ENCODE measurements around the gene NOS2. TPM values are rescaled to one million over a fixed set of nuclear protein-coding genes. Genes with fewer than 3 reads are reported as not detected.
A peak's percentile ranks its signal among the peaks of the same experiment; 100 is the strongest.
"Not testable (repeated sequence)": the region's sequence is repeated elsewhere in the genome, so short reads cannot be mapped to it uniquely, and the experiment has no call there.

NOS2 gene
- total RNA-seq, result 1 to 10 TPM in 1 of 2 donors, under 1 TPM in 1; 0.79 to 1.1 TPM
- 1 to 10 TPM; 1.4 TPM for polyA plus RNA-seq (ENCODE audit: insufficient read length in 2 of 2)
- long read RNA-seq, donor 1, result 0 reads
- long read RNA-seq, donor 2, result 0 reads
- long read RNA-seq, donor 3, result 0 reads
- long read RNA-seq, donor 4, result 0 reads

DNA sequence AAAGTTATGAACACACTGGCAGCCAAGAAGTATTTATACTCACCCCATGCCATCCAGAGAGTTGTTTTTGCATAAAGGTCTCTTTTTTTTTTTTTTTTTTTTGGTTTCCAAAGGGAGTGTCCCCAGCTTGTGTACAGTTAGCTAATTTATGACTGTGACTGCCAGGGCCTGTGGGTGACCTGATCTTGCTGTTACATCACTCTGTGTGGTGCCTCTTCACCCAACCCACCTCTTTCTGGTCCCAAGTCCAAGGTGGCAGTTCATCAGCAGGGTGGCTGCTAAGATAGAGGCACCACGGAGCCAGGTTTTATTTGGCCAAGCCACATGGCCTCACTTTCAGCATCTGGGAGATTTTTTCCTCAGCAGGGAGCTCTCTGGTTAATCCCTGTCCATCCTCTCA, at the start of gene NOS2:
Gene NOS2 (minus strand): TSS at position 8 of the 400 bp plus-strand sequence. CDS start 1,720 bp downstream, outside the sequence.
- no peaks in the 10 kb centered on the region for H3K27me3 ChIP-seq (ENCODE audit: control insufficient read depth, insufficient read depth, low read length)
- peaks cover 7% of the 10 kb centered on the region for H3K4me1 ChIP-seq (ENCODE audit: control insufficient read depth, insufficient read depth, low read length)
- no peak for DNase-seq (ENCODE audit: low read depth in 4 of 6, low spot score in 6 of 6)
- no peak within 1 kb of the TSS for H3K27ac ChIP-seq (ENCODE audit: low read depth, low read length)
- no peaks in the 10 kb centered on the region for H3K36me3 ChIP-seq (ENCODE audit: control insufficient read depth, insufficient read depth, low read length)
- H3K4me3 ChIP-seq (ENCODE audit: low read depth, low read length), result no peak within 1 kb of the TSS
- H3K9me3 ChIP-seq (ENCODE audit: control insufficient read depth, insufficient read depth, low read length), result no peaks in the 10 kb centered on the region
- WGBS (ENCODE audit: insufficient coverage), result 10% methylated on average over 1 of the region's 1 CpG

DNA sequence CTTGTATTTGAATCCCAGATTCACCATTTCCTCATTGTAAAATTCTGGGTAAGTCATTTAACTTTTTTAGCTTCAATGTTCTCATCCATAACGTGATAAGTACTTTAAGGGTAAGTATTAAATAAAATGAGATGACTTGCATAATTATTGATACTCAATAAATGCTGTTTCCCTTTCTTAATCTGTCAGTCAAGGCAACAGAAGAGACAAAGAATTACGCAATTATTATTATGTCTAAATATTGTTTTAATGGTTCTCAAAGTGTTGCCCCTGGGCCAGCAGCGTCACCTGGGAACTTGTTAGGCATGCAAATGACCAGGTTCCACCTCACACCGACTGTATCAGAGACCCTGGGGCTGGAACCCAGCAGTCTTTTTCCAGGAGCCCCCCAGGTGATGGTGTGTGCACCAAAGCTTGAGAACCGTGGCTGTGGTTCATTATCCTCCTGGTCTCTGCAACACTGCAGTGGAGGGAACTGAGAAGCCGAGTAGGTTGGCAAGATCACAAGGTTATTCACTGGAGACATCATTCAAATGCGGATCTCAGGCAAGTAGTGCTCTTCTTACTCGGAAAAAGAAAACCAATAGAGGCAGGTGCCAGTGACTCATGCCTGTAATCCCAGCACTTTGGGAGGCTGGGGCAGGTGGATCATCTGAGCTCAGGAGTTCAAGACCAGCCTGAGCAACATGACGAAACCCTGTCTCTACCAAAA, 49.3 kb upstream of the NOS2 start:
- Histone ChIP-seq H3K9me3 (ENCODE audit: control insufficient read depth, insufficient read depth, low read length) (no peaks in the 10 kb centered on the region), H3K27me3 (ENCODE audit: control insufficient read depth, insufficient read depth, low read length) (no peaks in the 10 kb centered on the region), H3K4me3 (ENCODE audit: low read depth, low read length) (no peak overlapping the region), H3K36me3 (ENCODE audit: control insufficient read depth, insufficient read depth, low read length) (no peaks in the 10 kb centered on the region), H3K4me1 (ENCODE audit: control insufficient read depth, insufficient read depth, low read length) (no peaks in the 10 kb centered on the region), H3K27ac (ENCODE audit: low read depth, low read length) (no peak overlapping the region)
- DNase-seq (ENCODE audit: low read depth in 4 of 6, low spot score in 6 of 6), result peak in 1 of 6 donors; percentile 27
- WGBS (ENCODE audit: insufficient coverage), result 45% methylated on average over 6 of the region's 9 CpGs

DNA sequence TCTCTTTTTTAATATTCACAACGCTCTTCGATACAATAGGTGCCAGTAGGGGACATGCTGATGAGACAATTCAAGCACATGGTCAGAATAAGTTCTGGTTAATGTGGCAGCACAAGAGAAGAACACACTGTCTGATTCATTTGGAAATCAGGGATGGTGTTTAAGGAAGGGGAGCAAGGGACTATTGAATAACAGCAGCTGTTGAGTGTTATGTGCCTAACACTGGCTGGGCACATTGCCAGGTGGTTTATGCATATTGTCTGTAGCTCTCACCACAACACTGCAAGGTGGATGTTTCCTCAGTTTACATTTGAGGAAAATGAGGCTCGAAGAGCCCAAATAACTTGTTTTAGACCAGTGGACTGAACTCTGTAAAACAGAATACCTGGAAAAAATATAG, 48.6 kb upstream of the NOS2 start:
- H3K4me3 ChIP-seq (ENCODE audit: low read depth, low read length), result no peak overlapping the region
- H3K27me3 ChIP-seq (ENCODE audit: control insufficient read depth, insufficient read depth, low read length), result no peaks in the 10 kb centered on the region
- no peak overlapping the region for H3K27ac ChIP-seq (ENCODE audit: low read depth, low read length)
- no peaks in the 10 kb centered on the region for H3K4me1 ChIP-seq (ENCODE audit: control insufficient read depth, insufficient read depth, low read length)
- no CpG with 5 or more reads among the region's 3 CpGs for WGBS (ENCODE audit: insufficient coverage)
- H3K36me3 ChIP-seq (ENCODE audit: control insufficient read depth, insufficient read depth, low read length), result no peaks in the 10 kb centered on the region
- peak in 2 of 6 donors; percentile 40 to 53 for DNase-seq (ENCODE audit: low read depth in 4 of 6, low spot score in 6 of 6)
- no peaks in the 10 kb centered on the region for H3K9me3 ChIP-seq (ENCODE audit: control insufficient read depth, insufficient read depth, low read length)

DNA sequence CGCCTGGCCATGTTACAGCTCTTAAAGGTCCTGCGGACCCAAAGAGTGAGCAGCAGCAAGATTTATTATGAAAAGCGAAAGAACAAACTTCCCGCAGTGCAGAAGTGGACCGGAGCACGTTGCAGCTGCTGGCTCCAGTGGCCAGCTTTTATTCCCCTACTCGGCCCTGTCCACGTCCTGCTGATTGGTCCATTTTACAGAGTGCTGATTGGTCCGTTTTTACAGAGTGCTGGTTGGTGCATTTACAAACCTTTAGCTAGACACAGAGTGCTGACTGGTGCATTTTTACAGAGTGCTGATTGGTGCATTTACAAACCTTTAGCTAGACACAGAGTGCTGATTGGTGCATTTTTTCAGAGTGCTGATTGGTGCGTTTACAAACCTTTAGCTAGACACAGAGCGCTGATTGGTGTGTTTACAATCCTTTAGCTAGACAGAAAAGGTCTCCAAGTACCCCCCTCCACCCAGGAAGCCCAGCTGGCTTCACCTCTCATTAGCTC, 46.5 kb upstream of the NOS2 start:
- H3K4me1 ChIP-seq (ENCODE audit: control insufficient read depth, insufficient read depth, low read length); H3K27ac ChIP-seq (ENCODE audit: low read depth, low read length); H3K36me3 ChIP-seq (ENCODE audit: control insufficient read depth, insufficient read depth, low read length); H3K27me3 ChIP-seq (ENCODE audit: control insufficient read depth, insufficient read depth, low read length); H3K4me3 ChIP-seq (ENCODE audit: low read depth, low read length); H3K9me3 ChIP-seq (ENCODE audit: control insufficient read depth, insufficient read depth, low read length): not testable (repeated sequence)
- 87% methylated on average over 9 of the region's 11 CpGs for WGBS (ENCODE audit: insufficient coverage)
- peak in 1 of 6 donors; percentile 21 for DNase-seq (ENCODE audit: low read depth in 4 of 6, low spot score in 6 of 6)

DNA sequence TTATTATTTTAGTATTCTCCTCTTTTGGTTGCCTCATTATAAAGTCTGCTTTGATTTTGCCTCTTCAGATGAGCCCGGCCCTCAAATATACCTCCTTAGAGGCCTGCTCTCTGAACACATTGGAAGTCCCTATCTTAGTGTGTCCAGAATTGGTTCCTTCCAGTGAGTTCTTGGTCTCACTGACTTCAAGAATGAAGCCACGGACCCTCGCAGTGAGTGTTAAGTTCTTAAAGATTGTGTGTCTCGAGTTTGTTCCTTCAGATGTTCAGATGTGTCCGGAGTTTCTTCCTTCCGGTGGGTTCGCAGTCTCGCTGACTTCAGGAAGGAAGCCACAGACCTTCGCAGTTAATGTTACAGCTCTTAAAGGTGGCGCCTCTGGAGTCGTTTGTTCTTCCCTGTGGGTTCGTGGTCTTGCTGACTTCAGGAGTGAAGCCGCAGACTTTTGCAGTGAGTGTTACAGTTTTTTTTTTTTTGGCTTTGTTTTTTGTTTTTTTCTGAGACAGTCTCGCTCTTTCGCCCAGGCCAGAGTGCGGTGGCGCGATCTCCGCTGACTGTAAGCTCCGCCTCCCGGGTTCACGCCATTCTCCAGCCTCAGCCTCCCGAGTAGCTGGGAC, 45.8 kb upstream of the NOS2 start:
- 86% methylated on average over 23 of the region's 23 CpGs for WGBS (ENCODE audit: insufficient coverage)
- Histone ChIP-seq H3K27ac (ENCODE audit: low read depth, low read length) (no peak overlapping the region), H3K36me3 (ENCODE audit: control insufficient read depth, insufficient read depth, low read length) (no peaks in the 10 kb centered on the region), H3K4me1 (ENCODE audit: control insufficient read depth, insufficient read depth, low read length) (no peaks in the 10 kb centered on the region), H3K9me3 (ENCODE audit: control insufficient read depth, insufficient read depth, low read length) (no peaks in the 10 kb centered on the region), H3K4me3 (ENCODE audit: low read depth, low read length) (no peak overlapping the region), H3K27me3 (ENCODE audit: control insufficient read depth, insufficient read depth, low read length) (no peaks in the 10 kb centered on the region)
- DNase-seq (ENCODE audit: low read depth in 4 of 6, low spot score in 6 of 6), result no peak

DNA sequence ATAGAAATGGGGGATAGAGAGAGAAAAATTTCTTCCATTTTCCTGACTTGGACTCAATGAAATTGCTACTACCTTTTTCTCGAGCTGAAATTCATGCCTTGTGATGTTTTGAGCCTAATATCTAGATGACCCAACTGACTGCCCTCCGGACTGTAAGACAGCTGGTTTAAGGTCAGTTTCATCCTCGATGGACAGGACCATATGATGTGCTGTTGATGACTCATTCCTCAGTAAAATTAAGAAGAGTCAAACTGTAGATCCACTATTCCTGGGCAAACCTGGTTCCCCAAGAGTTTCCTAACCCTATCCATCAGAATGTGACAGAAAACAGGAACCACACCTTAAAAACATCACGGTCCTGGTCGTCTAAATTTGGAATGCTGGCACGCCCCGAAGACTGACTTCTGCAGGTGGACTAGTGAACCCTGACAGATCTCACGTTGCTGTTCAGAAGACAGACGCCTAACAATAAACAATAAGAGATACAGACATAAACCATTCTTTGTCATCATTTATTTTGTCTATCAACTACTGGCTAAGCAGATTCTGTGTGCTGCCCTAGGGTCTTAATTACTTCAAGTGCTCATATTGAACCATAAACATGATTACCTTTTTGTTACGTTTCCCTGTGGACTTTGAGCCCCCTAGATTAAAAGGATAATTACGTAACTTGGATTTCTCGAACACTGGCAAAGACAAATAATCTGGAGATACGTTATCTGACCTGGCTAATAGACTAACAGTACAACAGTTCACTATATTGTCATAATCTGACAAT, 45.1 kb upstream of the NOS2 start:
- Histone ChIP-seq H3K27me3 (ENCODE audit: control insufficient read depth, insufficient read depth, low read length) (no peaks in the 10 kb centered on the region), H3K36me3 (ENCODE audit: control insufficient read depth, insufficient read depth, low read length) (no peaks in the 10 kb centered on the region), H3K4me3 (ENCODE audit: low read depth, low read length) (no peak overlapping the region), H3K27ac (ENCODE audit: low read depth, low read length) (no peak overlapping the region), H3K9me3 (ENCODE audit: control insufficient read depth, insufficient read depth, low read length) (no peaks in the 10 kb centered on the region), H3K4me1 (ENCODE audit: control insufficient read depth, insufficient read depth, low read length) (no peaks in the 10 kb centered on the region)
- WGBS (ENCODE audit: insufficient coverage), result 82% methylated on average over 6 of the region's 13 CpGs
- no peak for DNase-seq (ENCODE audit: low read depth in 4 of 6, low spot score in 6 of 6)

DNA sequence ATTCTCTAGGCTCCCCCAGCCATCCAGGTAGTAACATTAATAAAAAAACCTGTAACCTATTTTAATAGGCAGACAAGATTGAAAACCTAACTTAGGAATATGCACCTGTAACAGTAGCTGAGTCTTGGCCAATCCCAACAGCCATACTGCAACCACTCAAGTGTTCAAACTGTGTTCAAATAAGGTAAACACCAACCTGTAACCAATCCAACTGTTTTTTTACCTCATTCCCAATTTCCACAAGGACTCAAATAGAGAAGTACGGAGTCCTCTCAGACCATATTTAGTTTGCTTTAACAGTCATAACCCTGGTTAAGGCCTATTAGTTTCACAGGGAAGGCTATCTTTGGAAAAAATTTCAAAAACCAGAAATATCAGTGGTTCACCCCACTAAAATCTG, 40.4 kb upstream of the NOS2 start:
- H3K9me3 ChIP-seq (ENCODE audit: control insufficient read depth, insufficient read depth, low read length), result no peaks in the 10 kb centered on the region

DNA sequence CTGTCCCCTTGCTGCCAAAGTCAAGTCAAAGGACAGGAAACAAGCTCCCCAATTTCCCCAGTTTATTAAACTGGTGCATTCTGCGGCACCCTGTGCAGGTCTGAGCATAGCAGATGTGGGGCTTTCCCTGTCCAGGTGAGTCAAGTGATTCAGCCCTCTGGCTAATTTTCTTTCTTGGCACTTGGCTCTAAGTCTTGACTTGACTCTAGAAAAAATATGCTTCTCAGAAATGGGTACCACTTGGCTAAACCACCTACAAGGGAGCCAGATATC, 40.0 kb upstream of the NOS2 start:
- not testable (repeated sequence) for DNase-seq (ENCODE audit: low read depth in 4 of 6, low spot score in 6 of 6); H3K9me3 ChIP-seq (ENCODE audit: control insufficient read depth, insufficient read depth, low read length); H3K27ac ChIP-seq (ENCODE audit: low read depth, low read length); H3K27me3 ChIP-seq (ENCODE audit: control insufficient read depth, insufficient read depth, low read length); H3K4me1 ChIP-seq (ENCODE audit: control insufficient read depth, insufficient read depth, low read length); H3K36me3 ChIP-seq (ENCODE audit: control insufficient read depth, insufficient read depth, low read length); H3K4me3 ChIP-seq (ENCODE audit: low read depth, low read length)
- WGBS (ENCODE audit: insufficient coverage), result no CpG with 5 or more reads among the region's 1 CpG

More for the DNA sequence above, 40.4 kb upstream of the NOS2 start:
- Histone ChIP-seq H3K4me1 (ENCODE audit: control insufficient read depth, insufficient read depth, low read length) (no peaks in the 10 kb centered on the region), H3K36me3 (ENCODE audit: control insufficient read depth, insufficient read depth, low read length) (no peaks in the 10 kb centered on the region), H3K27ac (ENCODE audit: low read depth, low read length) (no peak overlapping the region), H3K27me3 (ENCODE audit: control insufficient read depth, insufficient read depth, low read length) (no peaks in the 10 kb centered on the region), H3K4me3 (ENCODE audit: low read depth, low read length) (no peak overlapping the region)
- WGBS (ENCODE audit: insufficient coverage), result no CpG with 5 or more reads among the region's 1 CpG
- DNase-seq (ENCODE audit: low read depth in 4 of 6, low spot score in 6 of 6), result no peak

DNA sequence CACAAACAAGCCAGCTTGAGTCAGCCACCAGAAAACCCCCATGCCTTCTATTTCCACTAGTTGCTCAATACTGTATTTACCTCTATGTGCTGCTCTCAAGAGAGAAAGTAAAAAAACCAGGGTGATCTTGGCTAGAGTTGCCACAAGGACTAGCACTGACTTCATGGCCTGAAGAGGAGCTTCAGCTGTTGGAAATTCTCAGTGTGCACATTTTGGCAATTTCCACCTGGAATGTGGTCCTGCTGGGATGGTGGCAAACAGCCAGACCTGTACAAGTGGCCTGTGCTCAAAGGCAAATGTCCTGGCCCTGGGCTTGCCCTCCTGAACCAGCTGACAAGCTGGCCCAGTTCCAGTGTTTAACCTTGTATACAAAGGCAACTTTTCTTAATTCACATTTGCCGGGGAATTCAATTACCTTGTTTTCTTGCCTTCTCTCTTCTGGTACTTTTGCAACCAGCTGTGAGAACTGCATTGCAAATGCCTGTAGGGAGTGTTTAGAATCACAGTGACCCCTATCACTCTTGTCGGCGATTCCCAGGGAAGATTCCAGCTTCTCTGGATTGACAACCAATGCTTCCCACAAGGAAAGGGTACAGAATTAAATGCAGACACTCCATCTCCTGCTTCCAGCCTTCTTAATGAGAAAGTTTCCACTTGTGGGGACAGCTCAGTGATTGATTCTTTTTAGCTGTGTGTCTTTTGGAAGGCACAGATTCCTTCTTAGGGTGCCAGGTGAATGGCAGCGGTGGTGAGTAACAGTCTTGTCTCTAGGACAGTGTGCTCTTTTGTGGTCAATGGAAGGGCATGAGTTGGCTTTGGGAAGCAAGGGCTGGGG, 39.5 kb upstream of the NOS2 start:
- not testable (repeated sequence) for H3K27ac ChIP-seq (ENCODE audit: low read depth, low read length); DNase-seq (ENCODE audit: low read depth in 4 of 6, low spot score in 6 of 6); H3K4me1 ChIP-seq (ENCODE audit: control insufficient read depth, insufficient read depth, low read length); H3K27me3 ChIP-seq (ENCODE audit: control insufficient read depth, insufficient read depth, low read length); H3K36me3 ChIP-seq (ENCODE audit: control insufficient read depth, insufficient read depth, low read length); H3K4me3 ChIP-seq (ENCODE audit: low read depth, low read length); H3K9me3 ChIP-seq (ENCODE audit: control insufficient read depth, insufficient read depth, low read length)
- WGBS (ENCODE audit: insufficient coverage), result no CpG with 5 or more reads among the region's 4 CpGs

Measured in spinal cord (tissue), 10 donors.